Measurements from ENCODE around the gene AVPR1B. TPM values are rescaled to one million over a fixed set of nuclear protein-coding genes. Genes with fewer than 3 reads are reported as not detected.

Gene AVPR1B
- total RNA-seq, 4 donors from 2014 or later: not detected

DNA sequence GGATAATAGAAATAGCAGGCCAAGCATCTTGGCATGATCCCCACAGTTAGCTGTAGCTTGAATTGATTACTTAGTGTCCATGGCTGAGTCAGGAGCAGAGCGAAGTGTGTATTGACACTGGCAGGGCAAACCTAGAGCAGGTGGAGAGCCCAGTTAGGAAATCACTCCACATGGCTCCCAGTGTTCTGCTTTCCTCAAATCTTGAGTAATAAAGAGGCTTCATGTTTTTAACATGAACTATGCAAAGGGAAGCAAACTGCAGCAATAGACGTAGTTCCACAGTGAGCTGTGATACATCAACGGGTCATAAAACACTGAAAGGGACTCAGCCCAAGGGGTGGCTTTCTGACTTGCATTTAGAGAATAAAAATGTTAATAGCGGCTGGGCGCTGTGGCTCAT is 35.3 kb downstream of the AVPR1B start:
- ATAC-seq: no peak
- no peaks in the 10 kb centered on the region for H3K4me1 ChIP-seq
- no peaks in the 10 kb centered on the region for H3K9me3 ChIP-seq
- no peaks in the 10 kb centered on the region for H3K36me3 ChIP-seq
- no peak overlapping the region for H3K27ac ChIP-seq
- H3K4me3 ChIP-seq: no peak overlapping the region
- TF ChIP-seq, protein P1, sequence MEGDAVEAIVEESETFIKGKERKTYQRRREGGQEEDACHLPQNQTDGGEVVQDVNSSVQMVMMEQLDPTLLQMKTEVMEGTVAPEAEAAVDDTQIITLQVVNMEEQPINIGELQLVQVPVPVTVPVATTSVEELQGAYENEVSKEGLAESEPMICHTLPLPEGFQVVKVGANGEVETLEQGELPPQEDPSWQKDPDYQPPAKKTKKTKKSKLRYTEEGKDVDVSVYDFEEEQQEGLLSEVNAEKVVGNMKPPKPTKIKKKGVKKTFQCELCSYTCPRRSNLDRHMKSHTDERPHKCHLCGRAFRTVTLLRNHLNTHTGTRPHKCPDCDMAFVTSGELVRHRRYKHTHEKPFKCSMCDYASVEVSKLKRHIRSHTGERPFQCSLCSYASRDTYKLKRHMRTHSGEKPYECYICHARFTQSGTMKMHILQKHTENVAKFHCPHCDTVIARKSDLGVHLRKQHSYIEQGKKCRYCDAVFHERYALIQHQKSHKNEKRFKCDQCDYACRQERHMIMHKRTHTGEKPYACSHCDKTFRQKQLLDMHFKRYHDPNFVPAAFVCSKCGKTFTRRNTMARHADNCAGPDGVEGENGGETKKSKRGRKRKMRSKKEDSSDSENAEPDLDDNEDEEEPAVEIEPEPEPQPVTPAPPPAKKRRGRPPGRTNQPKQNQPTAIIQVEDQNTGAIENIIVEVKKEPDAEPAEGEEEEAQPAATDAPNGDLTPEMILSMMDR (IDR thresholded peaks at IDR 0.05): no peak
- TF ChIP-seq POLR2A (IDR thresholded peaks at IDR 0.05) (no peak), POLR2AphosphoS5 (IDR thresholded peaks at IDR 0.05) (no peak)
- 88 to 91% methylated on average over 5 of the region's 5 CpGs for WGBS, 2 donors (ENCODE audit: low coverage in 1 of 2)
- no peaks in the 10 kb centered on the region for H3K27me3 ChIP-seq

DNA sequence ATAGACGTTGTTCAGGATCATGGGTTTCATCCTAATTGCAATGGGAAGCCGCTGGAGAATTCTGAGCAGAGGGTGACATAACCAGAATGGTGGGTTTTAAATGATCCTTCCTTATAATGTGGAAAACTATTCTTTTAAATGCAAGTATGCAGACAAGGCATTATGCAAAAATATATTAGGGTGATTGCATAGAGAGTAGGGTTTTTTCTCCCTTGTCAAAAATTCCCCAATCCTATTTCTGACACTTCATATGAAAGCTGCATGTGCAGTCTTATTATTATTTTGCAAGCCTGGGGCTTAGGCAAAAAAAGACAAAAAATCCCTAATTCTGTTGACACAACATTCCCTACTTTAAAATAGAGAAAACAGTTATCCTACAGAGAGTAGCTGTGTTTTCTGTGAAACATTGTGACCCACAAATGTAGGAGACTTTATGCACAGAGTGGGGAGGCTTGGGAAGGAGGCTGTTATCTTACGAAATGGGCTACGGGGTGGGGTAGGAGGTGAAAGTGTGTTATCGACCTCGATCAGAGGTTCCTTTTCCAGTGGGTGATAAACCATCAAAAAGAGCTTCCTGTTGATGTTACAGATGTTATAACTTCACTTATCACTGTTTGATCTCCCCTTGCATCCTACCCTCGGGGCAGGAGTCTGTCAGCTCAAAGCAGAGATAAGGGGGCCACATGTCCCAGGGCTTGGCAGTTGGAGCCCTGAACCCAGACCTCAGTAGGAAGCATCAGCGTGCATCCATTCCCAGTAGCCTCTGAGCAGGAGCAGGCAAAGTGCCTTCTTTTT is 37.0 kb downstream of the AVPR1B start:
- no peak for ATAC-seq
- Histone ChIP-seq H3K4me3 (no peak overlapping the region), H3K27me3 (no peaks in the 10 kb centered on the region), H3K4me1 (no peaks in the 10 kb centered on the region), H3K27ac (no peak overlapping the region), H3K9me3 (no peaks in the 10 kb centered on the region), H3K36me3 (no peaks in the 10 kb centered on the region)
- WGBS, 2 donors (ENCODE audit: low coverage in 1 of 2): 48 to 52% methylated on average over 6 to 7 of the region's 8 CpGs
- no peak for TF ChIP-seq POLR2AphosphoS5 (IDR thresholded peaks at IDR 0.05)
- no peak for TF ChIP-seq POLR2A (IDR thresholded peaks at IDR 0.05)
- TF ChIP-seq, protein P1 (IDR thresholded peaks at IDR 0.05): no peak
- TF ChIP-seq EP300 (IDR thresholded peaks at IDR 0.05): no peak

DNA sequence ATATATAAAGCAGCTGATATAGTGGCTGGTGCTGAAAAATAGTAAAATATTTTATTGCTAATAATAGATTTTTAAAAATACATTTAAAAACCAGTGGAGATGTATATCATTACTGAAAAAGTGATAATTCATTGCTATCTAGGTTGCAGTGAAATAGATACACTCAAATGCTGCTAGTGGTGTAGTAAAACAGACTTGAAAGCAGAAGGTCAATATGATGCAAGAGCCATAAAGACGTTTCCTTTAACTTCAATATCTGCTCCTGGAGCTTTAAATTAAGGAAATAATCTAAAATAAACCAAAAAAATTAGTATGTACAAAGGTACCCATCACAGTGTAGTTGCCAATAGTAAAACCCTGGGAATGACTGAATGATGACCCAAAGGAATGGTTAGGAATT is 38.1 kb downstream of the AVPR1B start:
- no peaks in the 10 kb centered on the region for H3K36me3 ChIP-seq
- no peak for ATAC-seq
- H3K4me1 ChIP-seq: no peaks in the 10 kb centered on the region
- no peak overlapping the region for H3K4me3 ChIP-seq
- WGBS, 2 donors (ENCODE audit: low coverage in 1 of 2): 60 to 71% methylated on average over 1 of the region's 1 CpG
- H3K27ac ChIP-seq: no peak overlapping the region
- H3K9me3 ChIP-seq: no peaks in the 10 kb centered on the region
- no peaks in the 10 kb centered on the region for H3K27me3 ChIP-seq
- TF ChIP-seq POLR2A (IDR thresholded peaks at IDR 0.05) (no peak), POLR2AphosphoS5 (IDR thresholded peaks at IDR 0.05) (no peak), EP300 (IDR thresholded peaks at IDR 0.05) (no peak)
- TF ChIP-seq, protein P1 (IDR thresholded peaks at IDR 0.05): no peak

DNA sequence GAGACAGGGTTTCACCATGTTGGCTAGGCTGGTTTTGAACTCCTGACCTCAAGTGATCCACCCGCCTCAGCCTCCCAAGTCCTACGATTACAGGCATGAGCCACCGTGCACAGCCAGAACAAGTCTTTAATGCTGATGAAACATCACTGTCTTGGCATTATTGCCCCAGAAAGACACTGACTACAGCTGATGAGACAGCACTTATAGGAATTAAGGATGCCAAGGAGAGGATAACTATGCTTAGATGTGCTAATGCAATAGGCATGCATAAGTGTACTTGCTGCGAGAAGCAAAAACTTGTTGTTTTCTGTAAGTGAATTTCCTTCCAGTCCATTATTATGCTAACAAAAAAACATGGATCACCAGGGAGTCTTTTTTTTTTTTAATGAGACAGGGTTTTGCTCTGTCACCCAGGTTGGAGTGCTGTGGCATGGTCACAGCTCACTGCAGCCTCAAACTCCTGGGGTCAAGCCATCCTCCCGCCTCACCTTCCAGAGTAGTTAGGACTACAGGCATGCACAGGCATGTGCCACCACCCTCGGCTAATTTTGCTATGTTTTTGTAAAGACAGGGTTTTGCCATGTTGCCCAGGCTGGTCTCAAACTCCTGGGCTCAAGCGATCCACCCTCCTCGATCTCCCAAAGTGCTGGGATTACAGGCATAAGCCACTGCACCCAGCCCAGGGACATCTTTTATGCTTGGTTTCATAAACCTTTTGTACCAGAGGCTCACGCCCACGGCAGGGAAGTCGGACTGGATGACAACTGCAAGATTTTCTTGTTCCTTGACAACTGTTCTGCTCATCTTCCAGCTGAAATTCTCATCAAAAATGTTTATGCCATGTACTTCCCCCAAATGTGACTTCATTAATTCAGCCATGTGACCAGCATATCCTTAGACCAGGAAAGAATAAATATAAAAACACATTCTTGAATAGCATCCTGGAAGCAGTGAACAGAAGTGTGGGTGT is 41.1 kb downstream of the AVPR1B start:
- Histone ChIP-seq H3K4me1 (no peaks in the 10 kb centered on the region), H3K27ac (no peak overlapping the region), H3K36me3 (no peaks in the 10 kb centered on the region), H3K27me3 (peaks cover 4% of the 10 kb centered on the region), H3K4me3 (no peak overlapping the region), H3K9me3 (no peaks in the 10 kb centered on the region)
- TF ChIP-seq, protein P1 (IDR thresholded peaks at IDR 0.05): no peak
- TF ChIP-seq EP300 (IDR thresholded peaks at IDR 0.05) (no peak), POLR2A (IDR thresholded peaks at IDR 0.05) (no peak)
- ATAC-seq: no peak
- WGBS, 2 donors (ENCODE audit: low coverage in 1 of 2): 71 to 75% methylated on average over 7 to 11 of the region's 11 CpGs
